GM21619 (cell line): ENCODE data around the gene SAT2.
"Not testable (repeated sequence)": the region's sequence is repeated elsewhere in the genome, so short reads cannot be mapped to it uniquely, and the experiment has no call there.

Source experiments
- ATAC-seq: cut with Tn5 transposase; IDR thresholded peaks from one replicate; pipeline ENCODE4 v1.9.1; 2021; ENCODE audit not compliant: unreplicated experiment

SAT2 gene

GRCh38 chr17:7634384-7634783 lies 6.8 kb upstream of the SAT2 start:
- no peak for ATAC-seq

GRCh38 chr17:7633093-7633492 lies 5.5 kb upstream of the SAT2 start:
- no peak for ATAC-seq

GRCh38 chr17:7632492-7632894 lies 4.9 kb upstream of the SAT2 start:
- ATAC-seq = no peak

- ATAC-seq = no peak
Observed at GRCh38 chr17:7631398-7632380, 4.1 kb upstream of the SAT2 start.

GRCh38 chr17:7629939-7630571 lies 2.4 kb upstream of the SAT2 start, which contains the start of gene SHBG:
Gene SHBG (plus strand): TSS chr17:7630135. CDS start chr17:7630173, 38 bp downstream.
- ATAC-seq = no peak

GRCh38 chr17:7626956-7627249 lies 718 bp downstream of the SAT2 start:
- ATAC-seq = no peak

GRCh38 chr17:7626307-7626706 lies 1.3 kb downstream of the SAT2 start:
- no peak for ATAC-seq

- ATAC-seq = not testable (repeated sequence)
Observed at GRCh38 chr17:7625749-7626148, 1.9 kb downstream of the SAT2 start.

- no peak for ATAC-seq
Observed at GRCh38 chr17:7623661-7624060, 4.0 kb downstream of the SAT2 start.

GRCh38 chr17:7620835-7621234 lies 6.8 kb downstream of the SAT2 start:
- no peak for ATAC-seq

- ATAC-seq = no peak
Observed at GRCh38 chr17:7618608-7619007, 9.0 kb downstream of the SAT2 start.

GRCh38 chr17:7615265-7615747 lies 12.3 kb downstream of the SAT2 start:
- ATAC-seq = no peak

GRCh38 chr17:7614425-7615264 lies 13.0 kb downstream of the SAT2 start, which contains the start of gene FXR2:
Gene FXR2 (minus strand): TSS chr17:7614897. CDS start chr17:7614532, 365 bp downstream.
- peak; percentile 85 for ATAC-seq

- ATAC-seq = no peak
Observed at GRCh38 chr17:7613769-7614424, 13.7 kb downstream of the SAT2 start.

GRCh38 chr17:7612294-7612640 lies 15.4 kb downstream of the SAT2 start:
- ATAC-seq = no peak

- no peak for ATAC-seq
Observed at GRCh38 chr17:7611635-7612293, 15.9 kb downstream of the SAT2 start.

GRCh38 chr17:7610641-7611040 lies 17.0 kb downstream of the SAT2 start:
- ATAC-seq = no peak

- no peak for ATAC-seq
Observed at GRCh38 chr17:7606280-7606679, 21.3 kb downstream of the SAT2 start.

GRCh38 chr17:7597561-7597960 lies 30.1 kb downstream of the SAT2 start:
- not testable (repeated sequence) for ATAC-seq

- no peak for ATAC-seq
Observed at GRCh38 chr17:7593296-7593695, 34.3 kb downstream of the SAT2 start.
